Gastroesophageal sphincter (tissue), 3 donors: ENCODE measurements around the gene ZNF723.

Experiments used
- CTCF ChIP-seq, 4 experiments: fragments of 200-600 bp in 2 of 4; fragments of 450-650 bp in 2 of 4; sonication (generic) in 1 of 4; IDR thresholded peaks; one replicate each; pipeline ENCODE4 v1.5.1; 2017 to 2019; ENCODE audit warnings: antibody characterized with exemption in 4 of 4, mild to moderate bottlenecking in 2 of 4, moderate library complexity in 2 of 4
- POLR2A ChIP-seq, 2 donors: fragments of 450-650 bp; IDR thresholded peaks; one replicate each; pipeline ENCODE4 v1.6.1; 2017; ENCODE audit warnings: antibody characterized with exemption in 2 of 2, mild to moderate bottlenecking in 2 of 2, moderate library complexity in 1 of 2

GRCh38 chr19:22893855-22894270 is 61.8 kb downstream of the ZNF723 start:
- TF ChIP-seq CTCF (IDR thresholded peaks at IDR 0.05) (no peak), POLR2A (IDR thresholded peaks at IDR 0.05) (no peak)
